AG09319 (cell line): ENCODE data around the gene PPIG.
"Not testable (repeated sequence)": the region's sequence is repeated elsewhere in the genome, so short reads cannot be mapped to it uniquely, and the experiment has no call there.

Source experiments
- DNase-seq: peaks from one replicate; pipeline ENCODE4 v3.0.0-alpha.2; 2010; ENCODE audit warnings: low read depth; ENCODE audit errors: extremely low read depth
- TF ChIP-seq, protein P1 (sequence below): IDR thresholded peaks from 2 replicates; pipeline ENCODE4 v1.5.1; 2011; ENCODE audit warnings: low read depth, mild to moderate bottlenecking, inconsistent platforms, low read length, moderate library complexity

PPIG gene

DNA sequence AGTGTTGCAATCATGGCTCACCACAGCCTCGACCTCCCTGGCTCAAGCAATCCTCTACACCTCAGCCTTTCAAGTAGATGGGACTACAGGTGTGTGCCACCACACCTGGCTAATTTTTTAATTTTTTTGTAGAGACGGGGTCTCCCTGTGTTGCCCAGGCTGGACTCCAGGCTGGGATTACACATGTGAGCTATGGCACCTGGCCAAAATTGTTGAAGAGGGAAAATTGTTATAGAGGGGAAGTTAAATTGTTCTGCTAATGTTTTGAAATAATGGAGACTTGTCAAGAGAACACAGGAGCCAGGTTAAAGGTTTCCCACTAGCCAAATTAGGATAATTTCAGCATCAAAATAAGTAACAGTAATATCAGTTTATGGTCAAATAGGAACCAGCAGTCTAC lies 25.1 kb downstream of the PPIG start:
- DNase-seq: no peak
- TF ChIP-seq, protein P1, sequence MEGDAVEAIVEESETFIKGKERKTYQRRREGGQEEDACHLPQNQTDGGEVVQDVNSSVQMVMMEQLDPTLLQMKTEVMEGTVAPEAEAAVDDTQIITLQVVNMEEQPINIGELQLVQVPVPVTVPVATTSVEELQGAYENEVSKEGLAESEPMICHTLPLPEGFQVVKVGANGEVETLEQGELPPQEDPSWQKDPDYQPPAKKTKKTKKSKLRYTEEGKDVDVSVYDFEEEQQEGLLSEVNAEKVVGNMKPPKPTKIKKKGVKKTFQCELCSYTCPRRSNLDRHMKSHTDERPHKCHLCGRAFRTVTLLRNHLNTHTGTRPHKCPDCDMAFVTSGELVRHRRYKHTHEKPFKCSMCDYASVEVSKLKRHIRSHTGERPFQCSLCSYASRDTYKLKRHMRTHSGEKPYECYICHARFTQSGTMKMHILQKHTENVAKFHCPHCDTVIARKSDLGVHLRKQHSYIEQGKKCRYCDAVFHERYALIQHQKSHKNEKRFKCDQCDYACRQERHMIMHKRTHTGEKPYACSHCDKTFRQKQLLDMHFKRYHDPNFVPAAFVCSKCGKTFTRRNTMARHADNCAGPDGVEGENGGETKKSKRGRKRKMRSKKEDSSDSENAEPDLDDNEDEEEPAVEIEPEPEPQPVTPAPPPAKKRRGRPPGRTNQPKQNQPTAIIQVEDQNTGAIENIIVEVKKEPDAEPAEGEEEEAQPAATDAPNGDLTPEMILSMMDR: no peak

DNA sequence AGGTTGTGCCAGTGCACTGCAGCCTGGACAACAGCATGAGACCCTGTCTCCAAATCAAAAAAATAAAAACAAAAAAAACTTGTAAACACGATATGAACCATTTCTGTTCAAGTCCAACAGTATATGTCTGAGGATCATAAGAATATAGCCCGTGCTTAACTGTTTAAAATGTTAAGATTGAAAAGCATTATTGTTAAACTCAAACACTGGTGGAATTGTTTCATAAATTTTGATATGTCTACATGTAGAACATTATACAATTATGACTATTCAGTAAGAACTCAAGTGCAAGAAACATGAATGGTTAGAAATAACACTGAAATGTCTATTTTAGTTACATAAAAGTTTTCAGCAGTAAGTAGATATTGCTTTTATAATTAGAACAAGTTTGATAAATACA lies 29.7 kb downstream of the PPIG start:
- TF ChIP-seq, protein P1: no peak
- no peak for DNase-seq

DNA sequence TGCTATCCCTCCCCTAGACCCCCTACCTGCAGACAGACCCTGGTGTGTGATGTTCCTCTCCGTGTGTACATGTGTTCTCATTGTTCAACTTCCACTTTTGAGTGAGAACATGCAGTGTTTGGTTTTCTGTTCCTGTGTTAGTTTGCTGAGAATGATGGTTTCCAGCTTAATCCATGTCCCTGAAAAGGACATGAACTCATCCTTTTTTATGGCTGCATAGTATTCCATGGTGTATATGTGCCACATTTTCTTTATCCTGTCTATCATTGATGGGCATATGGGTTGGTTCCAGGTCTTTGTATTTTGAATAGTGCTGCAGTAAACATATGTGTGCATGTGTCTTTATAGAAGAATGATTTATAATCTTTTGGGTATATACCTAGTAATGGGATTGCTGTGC lies 31.8 kb downstream of the PPIG start:
- not testable (repeated sequence) for DNase-seq

DNA sequence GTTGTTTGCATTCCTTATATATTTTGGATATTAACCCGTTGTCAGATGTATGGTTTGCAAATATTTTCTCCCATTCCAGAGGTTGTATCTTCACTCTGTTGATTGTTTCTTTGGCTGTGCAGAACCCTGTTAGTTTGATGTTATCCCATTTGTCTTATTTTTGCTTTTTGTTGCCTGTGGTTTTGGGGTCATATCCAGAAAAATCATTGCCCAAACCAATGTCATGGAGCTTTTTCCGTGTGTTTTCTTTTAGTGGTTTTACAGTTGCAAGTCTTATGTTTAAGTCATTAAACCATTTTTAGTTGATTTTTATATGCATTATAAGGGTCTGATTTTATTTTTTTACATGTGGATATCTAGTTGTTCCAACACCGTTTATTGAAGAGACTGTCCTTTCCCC lies 35.8 kb downstream of the PPIG start:
- DNase-seq: no peak
- TF ChIP-seq, protein P1: no peak

DNA sequence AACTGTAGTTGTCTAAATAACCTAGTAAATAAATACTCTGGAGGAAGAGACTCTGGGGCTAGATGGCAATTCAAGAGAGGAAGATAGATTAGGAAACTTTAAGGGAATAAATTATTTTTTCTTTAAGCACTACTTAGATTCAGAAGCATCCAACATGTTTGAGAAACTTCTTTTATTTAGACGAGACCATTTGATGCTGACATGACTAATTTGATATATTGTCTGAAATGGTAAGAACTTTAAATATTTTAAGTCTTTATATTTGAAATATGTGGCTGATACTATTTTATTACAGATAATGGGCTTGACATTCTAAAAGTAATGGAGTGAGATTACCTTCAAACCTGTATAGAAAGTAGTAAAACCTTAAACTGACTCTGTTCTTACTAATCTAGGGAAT lies 36.4 kb downstream of the PPIG start:
- TF ChIP-seq, protein P1: no peak
- DNase-seq: no peak

DNA sequence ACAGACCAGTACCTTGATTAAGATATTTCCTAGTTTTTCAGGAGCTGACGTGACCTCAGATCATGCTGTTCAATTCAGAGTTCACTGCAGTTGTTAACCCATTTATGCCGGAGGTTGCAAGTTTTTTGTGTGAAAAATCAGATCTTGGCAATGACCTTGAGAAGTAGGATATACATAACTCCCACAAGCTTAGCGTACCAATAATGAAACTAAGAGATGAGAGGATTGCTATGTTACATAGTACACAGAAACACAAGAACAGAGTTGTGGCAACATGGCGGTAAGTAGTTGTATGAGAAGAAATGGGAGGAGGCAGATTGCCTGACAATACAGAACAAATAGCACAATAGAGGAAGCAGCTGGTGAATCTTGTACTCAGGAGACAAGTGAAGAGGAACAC lies 39.1 kb downstream of the PPIG start:
- TF ChIP-seq, protein P1: no peak
- DNase-seq: no peak

DNA sequence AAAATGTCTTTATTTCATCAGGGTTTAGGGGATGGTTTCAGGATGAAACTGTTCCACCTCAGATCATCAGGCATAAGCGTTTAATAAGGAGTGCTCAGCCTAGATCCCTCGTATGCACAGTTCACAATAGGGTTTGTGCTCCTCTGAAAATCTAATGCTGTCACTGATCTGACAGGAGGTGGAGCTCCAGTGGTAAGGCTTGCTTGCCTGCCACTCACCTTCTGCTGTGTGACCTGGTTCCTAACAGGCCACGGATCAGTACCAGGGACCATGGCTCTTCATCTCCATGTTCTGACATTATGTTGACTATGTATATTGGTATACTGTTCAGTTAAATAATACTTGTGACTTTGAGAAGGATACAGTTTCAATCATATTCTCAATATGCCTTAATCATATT lies 41.6 kb downstream of the PPIG start:
- DNase-seq: no peak
- TF ChIP-seq, protein P1: no peak

DNA sequence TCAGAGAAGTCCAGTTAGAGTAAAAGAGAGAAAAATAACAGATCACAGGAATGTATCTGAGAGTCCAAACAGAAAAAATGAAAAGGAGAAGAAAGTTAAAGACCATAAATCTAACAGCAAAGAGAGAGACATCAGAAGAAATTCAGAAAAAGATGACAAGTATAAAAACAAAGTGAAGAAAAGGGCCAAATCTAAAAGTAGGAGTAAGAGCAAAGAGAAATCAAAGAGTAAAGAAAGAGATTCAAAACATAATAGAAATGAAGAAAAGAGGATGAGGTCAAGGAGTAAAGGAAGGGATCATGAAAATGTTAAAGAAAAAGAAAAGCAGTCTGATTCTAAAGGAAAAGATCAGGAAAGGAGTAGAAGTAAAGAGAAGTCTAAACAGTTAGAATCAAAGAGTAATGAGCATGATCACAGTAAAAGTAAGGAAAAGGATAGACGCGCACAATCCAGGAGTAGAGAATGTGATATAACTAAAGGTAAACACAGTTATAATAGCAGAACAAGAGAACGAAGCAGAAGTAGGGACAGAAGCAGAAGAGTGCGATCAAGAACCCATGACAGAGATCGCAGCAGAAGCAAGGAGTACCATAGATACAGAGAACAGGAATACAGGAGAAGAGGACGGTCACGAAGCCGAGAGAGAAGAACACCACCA lies 52.4 kb downstream of the PPIG start:
- TF ChIP-seq, protein P1: no peak
- DNase-seq: no peak
